Gastrocnemius medialis (tissue), 4 donors: ENCODE measurements around the gene EFCAB6. TPM values are rescaled to one million over a fixed set of nuclear protein-coding genes. Genes with fewer than 3 reads are reported as not detected.

Experiments
- ATAC-seq, 2 donors: fragments of 150-250 bp; one replicate each; pipeline ENCODE4 v1.9.1; 2016
- DNase-seq, 2 donors: peaks; one replicate each; pipeline ENCODE4 v3.0.0-alpha.2; 2019
- H3K27ac ChIP-seq, 4 donors: fragments of 200-600 bp; sonication (generic); 1 replicate in 1 of 4; 2 replicates in 3 of 4; pipeline ENCODE4 v1.5.1; 2016 to 2018; ENCODE audit warnings: mild to moderate bottlenecking in 2 of 4, moderate library complexity in 1 of 4
- H3K27me3 ChIP-seq, 3 donors: fragments of 200-600 bp; sonication (generic) in 2 of 3; 1 replicate in 1 of 3; 2 replicates in 2 of 3; pipeline versions ENCODE4 v1.5.1 to v1.6.0; 2016 to 2019; ENCODE audit warnings: mild to moderate bottlenecking in 1 of 3, moderate library complexity in 1 of 3
- H3K36me3 ChIP-seq, 2 donors: fragments of 200-600 bp; sonication (generic) in 1 of 2; one replicate each; pipeline ENCODE4 v1.5.1; 2017 to 2018
- H3K4me1 ChIP-seq, 2 donors: fragments of 200-600 bp; sonication (generic) in 1 of 2; one replicate each; pipeline ENCODE4 v1.5.1; 2016 to 2017; ENCODE audit warnings: mild to moderate bottlenecking in 2 of 2
- H3K4me3 ChIP-seq, 4 donors: fragments of 200-600 bp; sonication (generic) in 3 of 4; 1 replicate in 1 of 4; 2 replicates in 3 of 4; pipeline ENCODE4 v1.5.1; 2016 to 2019; ENCODE audit warnings: mild to moderate bottlenecking in 2 of 4
- H3K9me3 ChIP-seq, 3 donors: fragments of 200-600 bp; sonication (generic) in 2 of 3; 1 replicate in 1 of 3; 2 replicates in 2 of 3; pipeline ENCODE4 v1.5.1; 2016 to 2019
- CTCF ChIP-seq, 5 experiments: fragments of 450-650 bp in 3 of 5; fragments of 200-600 bp in 2 of 5; sonication (generic) in 2 of 5; IDR thresholded peaks in 4 of 5; conservative IDR thresholded peaks in 1 of 5; 1 replicate in 4 of 5; 2 replicates in 1 of 5; pipeline ENCODE4 v1.5.1; 2016 to 2019; ENCODE audit warnings: antibody characterized with exemption in 5 of 5, mild to moderate bottlenecking in 3 of 5, moderate library complexity in 3 of 5
- POLR2A ChIP-seq, 2 donors: fragments of 450-650 bp; IDR thresholded peaks; one replicate each; pipeline ENCODE4 v1.6.1; 2017; ENCODE audit warnings: antibody characterized with exemption in 2 of 2, mild to moderate bottlenecking in 2 of 2, moderate library complexity in 2 of 2
- in situ Hi-C, 4 donors: fragments of 200-750 bp; cut with MboI; loops; one replicate each; pipeline versions ENCODE4 v1.15.0 to v1.8.0; 2017; ENCODE audit warnings: low sequenced_read_pairs in 4 of 4
- intact Hi-C: fragments of 100-400 bp; cut with DNase I; formaldehyde crosslinking; loops from one replicate; pipeline ENCODE4 v1.15.1; 2023; ENCODE audit warnings: low total_unique reads
- total RNA-seq, 4 donors: library from RNA; depleted of rRNA; stranded (reverse); fragments of >200 nt; gene quantifications; one replicate each; pipeline versions ENCODE4 v1.1.0 to v1.2.3, GENCODE V29; 2016

The EFCAB6 gene
- total RNA-seq, 4 donors from 2014 or later = 0.07 to 4.4 (median 0.28) TPM

GRCh38 chr22:43572710-43573109 is 239.4 kb downstream of the EFCAB6 start:
- no peak for DNase-seq
- H3K4me1 ChIP-seq = no peaks in the 10 kb centered on the region
- no peaks in the 10 kb centered on the region for H3K9me3 ChIP-seq
- ATAC-seq = no peak
- no peaks in the 10 kb centered on the region for H3K36me3 ChIP-seq
- H3K27ac ChIP-seq = no peak overlapping the region
- H3K4me3 ChIP-seq = no peak overlapping the region
- TF ChIP-seq POLR2A (IDR thresholded peaks at IDR 0.05) = no peak
- TF ChIP-seq CTCF (IDR thresholded peaks at IDR 0.05 in 4 of 5, conservative IDR thresholded peaks at IDR 0.05 in 1 of 5) = no peak
- H3K27me3 ChIP-seq = no peaks in the 10 kb centered on the region
- in situ Hi-C loops (no loop called here), intact Hi-C loops (no loop called here)

- no peak overlapping the region for H3K27ac ChIP-seq
- no peaks in the 10 kb centered on the region for H3K27me3 ChIP-seq
- ATAC-seq (no peak), DNase-seq (no peak)
- TF ChIP-seq CTCF (IDR thresholded peaks at IDR 0.05 in 4 of 5, conservative IDR thresholded peaks at IDR 0.05 in 1 of 5) (no peak), POLR2A (IDR thresholded peaks at IDR 0.05) (no peak)
- intact Hi-C loops = no loop called here
- no peaks in the 10 kb centered on the region for H3K36me3 ChIP-seq
- H3K4me3 ChIP-seq = no peak overlapping the region
- in situ Hi-C loops = no loop called here
- H3K9me3 ChIP-seq = no peaks in the 10 kb centered on the region
- no peaks in the 10 kb centered on the region for H3K4me1 ChIP-seq
Measured at GRCh38 chr22:43571181-43571580, 240.9 kb downstream of the EFCAB6 start.

GRCh38 chr22:43570531-43571165 is 241.5 kb downstream of the EFCAB6 start:
- in situ Hi-C loops = no loop called here
- TF ChIP-seq CTCF (IDR thresholded peaks at IDR 0.05 in 4 of 5, conservative IDR thresholded peaks at IDR 0.05 in 1 of 5) (no peak), POLR2A (IDR thresholded peaks at IDR 0.05) (no peak)

GRCh38 chr22:43569111-43569510 is 243.0 kb downstream of the EFCAB6 start:
- no peaks in the 10 kb centered on the region for H3K4me1 ChIP-seq
- DNase-seq (no peak), ATAC-seq (no peak)
- no peak overlapping the region for H3K27ac ChIP-seq
- TF ChIP-seq POLR2A (IDR thresholded peaks at IDR 0.05) (no peak), CTCF (IDR thresholded peaks at IDR 0.05 in 4 of 5, conservative IDR thresholded peaks at IDR 0.05 in 1 of 5) (no peak)
- in situ Hi-C loops = no loop called here
- H3K9me3 ChIP-seq = no peaks in the 10 kb centered on the region
- intact Hi-C loops = no loop called here
- no peaks in the 10 kb centered on the region for H3K36me3 ChIP-seq
- H3K4me3 ChIP-seq = no peak overlapping the region
- peaks cover 0 to 3% (median 0%) of the 10 kb centered on the region in 3 donors for H3K27me3 ChIP-seq

More at GRCh38 chr22:43570531-43571165, 241.5 kb downstream of the EFCAB6 start:
- H3K9me3 ChIP-seq = no peaks in the 10 kb centered on the region
- H3K36me3 ChIP-seq = no peaks in the 10 kb centered on the region
- DNase-seq = no peak
- no peak overlapping the region for H3K4me3 ChIP-seq
- no peak overlapping the region for H3K27ac ChIP-seq
- H3K27me3 ChIP-seq = no peaks in the 10 kb centered on the region
- no peaks in the 10 kb centered on the region for H3K4me1 ChIP-seq
- intact Hi-C loops = no loop called here
- ATAC-seq = no peak
